MCF 10A (cell line): ENCODE data around the gene S1PR2. TPM values are rescaled to one million over a fixed set of nuclear protein-coding genes. Genes with fewer than 3 reads are reported as not detected.

Source experiments
- BruUV-seq: library from RNA; stranded (reverse); fragments of 400-500 nt; replicated peaks from 2 replicates; lab custom pipeline; 2021; lab: Mats Ljungman, UMichigan
- CTCF ChIA-PET: fragments of 300-600 bp; sonication (Branson Sonifier 250); formaldehyde crosslinking; extraction: SDS; loops from one replicate; lab custom pipeline; 2021; ENCODE audit warnings: antibody characterized with exemption, inconsistent platforms; lab: Yijun Ruan, JAX
- POLR2A ChIA-PET: fragments of 300-600, 350-650 bp; sonication (Branson Sonifier 250); formaldehyde crosslinking; extraction: SDS; loops from one replicate; lab custom pipeline; 2020; ENCODE audit warnings: antibody characterized with exemption, inconsistent platforms; lab: Yijun Ruan, JAX
- DNase-seq: peaks from one replicate; pipeline ENCODE4 v3.0.0-alpha.2; 2018; ENCODE audit not compliant: unreplicated experiment
- H3K27ac Mint-ChIP-seq: one replicate; pipeline ENCODE4 v1.8.0; 2022; ENCODE audit warnings: mild to moderate bottlenecking, low read depth, mixed read lengths; ENCODE audit not compliant: unreplicated experiment
- H3K27me3 Mint-ChIP-seq: one replicate; pipeline ENCODE4 v1.8.0; 2022; ENCODE audit warnings: mixed read lengths; ENCODE audit not compliant: insufficient read depth, unreplicated experiment
- H3K36me3 Mint-ChIP-seq: one replicate; pipeline ENCODE4 v1.8.0; 2022; ENCODE audit warnings: mild to moderate bottlenecking, moderate library complexity, mixed read lengths; ENCODE audit not compliant: insufficient read depth, unreplicated experiment
- H3K4me1 Mint-ChIP-seq: one replicate; pipeline ENCODE4 v1.8.0; 2022; ENCODE audit warnings: mixed read lengths; ENCODE audit not compliant: insufficient read depth, unreplicated experiment
- H3K4me3 Mint-ChIP-seq: one replicate; pipeline ENCODE4 v1.8.0; 2022; ENCODE audit warnings: mild to moderate bottlenecking, moderate library complexity, mixed read lengths; ENCODE audit not compliant: unreplicated experiment
- H3K9me3 Mint-ChIP-seq: one replicate; pipeline ENCODE4 v1.8.0; 2022; ENCODE audit warnings: mixed read lengths; ENCODE audit not compliant: unreplicated experiment
- CTCF ChIP-seq: fragments of 200-600 bp; IDR thresholded peaks from one replicate; pipeline ENCODE4 v1.8.0; 2022; ENCODE audit warnings: antibody characterized with exemption, mild to moderate bottlenecking; ENCODE audit not compliant: unreplicated experiment
- intact Hi-C: fragments of 100-400 bp; cut with micrococcal nuclease; formaldehyde crosslinking; loops from 2 replicates; pipeline ENCODE4 v1.14.1; 2022
- total RNA-seq: library from RNA; stranded (reverse); gene quantifications from 2 replicates; pipeline ENCODE4 v1.2.3, GENCODE V29; 2022

S1PR2 gene
- total RNA-seq, 1 experiment from 2014 or later, result 0.89 TPM

GRCh38 chr19:10259162-10259905 lies 28.2 kb upstream of the S1PR2 start:
- intact Hi-C loops, result loop anchor here (1.0 kb wide), 1 partner anchor 130 kb away; no protein-coding TSS in a partner anchor
- peak; percentile 92 for DNase-seq
- H3K4me1 Mint-ChIP-seq, result no peaks in the 10 kb centered on the region
- no peak overlapping the region for H3K4me3 Mint-ChIP-seq
- ChIA-PET POLR2A (interaction anchor here (0.5 to 3.1 kb wide), 18 partner anchors 11 to 225 kb away, joined by 3 to 23 read pairs (median 4); partner anchors contain the start of genes CDC37, DNMT1, ICAM1 and ICAM5), CTCF (interaction anchor here (0.6 to 5.0 kb wide), 39 partner anchors 8 to 1273 kb away, joined by 3 to 68 read pairs (median 4); partner anchors contain the start of gene ICAM1)
- peak; percentile 70 for TF ChIP-seq CTCF
- H3K9me3 Mint-ChIP-seq, result no peaks in the 10 kb centered on the region
- peaks cover 43% of the 10 kb centered on the region for H3K36me3 Mint-ChIP-seq
- BruUV-seq, result no TSS peak
- H3K27me3 Mint-ChIP-seq, result no peaks in the 10 kb centered on the region
- no peak overlapping the region for H3K27ac Mint-ChIP-seq

- Mint-ChIP-seq H3K9me3 (no peaks in the 10 kb centered on the region), H3K4me1 (peaks cover 5% of the 10 kb centered on the region), H3K36me3 (peaks cover 48% of the 10 kb centered on the region), H3K4me3 (no peak overlapping the region), H3K27me3 (no peaks in the 10 kb centered on the region), H3K27ac (no peak overlapping the region)
- no peak for DNase-seq
- no peak for TF ChIP-seq CTCF
- POLR2A ChIA-PET, result interaction anchor here (0.5 to 3.1 kb wide), 9 partner anchors 12 to 198 kb away, joined by 3 to 19 read pairs (median 4); partner anchors contain the start of genes CDC37, ICAM1 and TYK2
- no TSS peak for BruUV-seq
- intact Hi-C loops, result no loop called here
- CTCF ChIA-PET, result interaction anchor here (0.6 to 5.0 kb wide), 27 partner anchors 8 to 1274 kb away, joined by 3 to 68 read pairs (median 4); partner anchors contain the start of gene ICAM1
Observed at GRCh38 chr19:10258080-10258710, 27.1 kb upstream of the S1PR2 start.

DNA sequence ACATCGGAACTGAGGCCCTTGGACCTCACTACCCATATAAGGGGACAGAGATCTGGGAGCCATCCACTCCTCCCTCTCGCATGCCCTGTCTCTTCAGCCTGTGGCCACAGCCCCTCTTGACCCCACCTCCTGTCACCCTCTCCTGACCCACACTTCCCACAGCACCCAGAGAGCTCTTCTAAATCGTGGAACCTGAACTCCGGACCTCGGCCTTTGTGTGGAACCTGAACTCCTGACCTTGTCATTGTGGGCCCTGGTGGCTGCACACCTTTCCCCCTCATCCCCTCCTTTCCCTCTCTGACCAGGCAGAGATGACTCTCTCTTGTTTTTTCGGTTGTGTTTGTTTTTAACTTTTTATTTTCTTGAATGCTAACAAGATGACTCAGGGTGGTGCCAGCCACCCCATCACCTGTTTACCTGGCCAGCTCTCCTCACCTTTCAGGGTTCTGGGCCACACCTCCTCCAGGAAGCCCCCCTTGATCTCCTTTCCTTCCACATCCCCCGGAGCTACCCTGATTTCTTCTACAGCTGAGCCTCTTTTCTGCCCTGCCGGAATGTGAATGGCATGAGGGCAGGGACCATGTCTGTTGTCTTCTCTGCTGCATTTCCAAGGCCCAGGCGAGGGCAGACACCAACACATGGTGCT lies 26.0 kb upstream of the S1PR2 start:
- H3K27ac Mint-ChIP-seq, result no peak overlapping the region
- TF ChIP-seq CTCF, result no peak
- POLR2A ChIA-PET, result no interaction called here
- peaks cover 48% of the 10 kb centered on the region for H3K36me3 Mint-ChIP-seq
- DNase-seq, result no peak
- no TSS peak for BruUV-seq
- CTCF ChIA-PET, result interaction anchor here (0.6 to 5.0 kb wide), 6 partner anchors 13 to 325 kb away, joined by 3 to 68 read pairs (median 23); partner anchors contain the start of gene ICAM1
- no peaks in the 10 kb centered on the region for H3K9me3 Mint-ChIP-seq
- H3K4me3 Mint-ChIP-seq, result no peak overlapping the region
- intact Hi-C loops, result no loop called here
- no peaks in the 10 kb centered on the region for H3K27me3 Mint-ChIP-seq
- H3K4me1 Mint-ChIP-seq, result peaks cover 5% of the 10 kb centered on the region
